Body of pancreas (tissue), 4 donors: ENCODE measurements around the gene VEGFB. TPM values are rescaled to one million over a fixed set of nuclear protein-coding genes. Genes with fewer than 3 reads are reported as not detected.

Source experiments
- ATAC-seq: fragments of 150-250 bp; one replicate; pipeline ENCODE4 v1.9.1; 2016
- DNase-seq, 4 donors: peaks; one replicate each; pipeline ENCODE4 v3.0.0-alpha.2; 2019
- H3K27ac ChIP-seq, 4 donors: fragments of 200-600 bp; sonication (generic); 1 replicate in 3 of 4; 2 replicates in 1 of 4; pipeline versions ENCODE4 v1.5.1 to v1.6.1; 2016 to 2019; ENCODE audit warnings: mild to moderate bottlenecking in 1 of 4, mixed read lengths in 1 of 4, moderate library complexity in 1 of 4
- H3K27me3 ChIP-seq, 2 donors: fragments of 200-600 bp; sonication (generic); one replicate each; pipeline ENCODE4 v1.6.0; 2016; ENCODE audit warnings: mild to moderate bottlenecking in 1 of 2
- H3K36me3 ChIP-seq, 2 donors: fragments of 200-600 bp; sonication (generic); replicated peaks in 1 of 2; 2 replicates each; pipeline ENCODE4 v1.5.1; 2016; ENCODE audit warnings: low read depth in 2 of 2; ENCODE audit not compliant: insufficient read depth in 1 of 2
- H3K4me1 ChIP-seq: fragments of 200-600 bp; sonication (generic); one replicate; pipeline ENCODE4 v1.6.0; 2016
- H3K4me3 ChIP-seq, 2 donors: fragments of 200-600 bp; sonication (generic); 1 replicate in 1 of 2; 2 replicates in 1 of 2; pipeline ENCODE4 v1.5.1; 2016 to 2019
- H3K9me3 ChIP-seq, 3 donors: fragments of 200-600 bp; sonication (generic); 1 replicate in 2 of 3; 2 replicates in 1 of 3; pipeline ENCODE4 v1.5.1; 2016
- CTCF ChIP-seq, 7 experiments: fragments of 450-650 bp in 4 of 7; fragments of 200-600 bp in 3 of 7; sonication (generic) in 3 of 7; IDR thresholded peaks; one replicate each; pipeline ENCODE4 v1.5.1; 2016 to 2019; ENCODE audit warnings: antibody characterized with exemption in 7 of 7
- POLR2A ChIP-seq, 3 donors: fragments of 450-650 bp; IDR thresholded peaks; one replicate each; pipeline ENCODE4 v1.6.1; 2016; ENCODE audit warnings: antibody characterized with exemption in 3 of 3, mild to moderate bottlenecking in 2 of 3
- WGBS, 2 donors: methylation state at CpG; one replicate each; pipeline ENCODE4 v1.1.5; 2017; 5-methylcytosine and 5-hydroxymethylcytosine counted together
- intact Hi-C: fragments of 100-400 bp; cut with DNase I; formaldehyde crosslinking; loops from one replicate; pipeline ENCODE4 v1.15.1; 2023
- total RNA-seq, 2 donors: library from RNA; depleted of rRNA; stranded (reverse); fragments of >200 nt; gene quantifications; one replicate each; pipeline ENCODE4 v1.1.0, GENCODE V29; 2016

The VEGFB gene
- total RNA-seq, 2 donors from 2014 or later: 32.4 to 108 TPM

- intact Hi-C loops: no loop called here
- 73 to 79% methylated on average over 2 of the region's 2 CpGs for WGBS, 2 donors
- Histone ChIP-seq H3K4me1 (peaks cover 26% of the 10 kb centered on the region), H3K9me3 (no peaks in the 10 kb centered on the region), H3K27me3 (no peaks in the 10 kb centered on the region), H3K36me3 (peaks cover 0 to 3% of the 10 kb centered on the region in 2 donors), H3K27ac (no peak overlapping the region), H3K4me3 (no peak overlapping the region)
- DNase-seq (no peak), ATAC-seq (no peak)
- TF ChIP-seq CTCF (IDR thresholded peaks at IDR 0.05) (no peak), POLR2A (IDR thresholded peaks at IDR 0.05) (no peak)
Measured at GRCh38 chr11:64275841-64276240, 41.5 kb downstream of the VEGFB start.

GRCh38 chr11:64276653-64277431 lies 42.5 kb downstream of the VEGFB start:
- Histone ChIP-seq H3K27ac (no peak overlapping the region), H3K27me3 (no peaks in the 10 kb centered on the region), H3K4me3 (no peak overlapping the region), H3K36me3 (peaks cover 0 to 3% of the 10 kb centered on the region in 2 donors), H3K4me1 (peaks cover 22% of the 10 kb centered on the region), H3K9me3 (no peaks in the 10 kb centered on the region)
- intact Hi-C loops: no loop called here
- ATAC-seq (no peak), DNase-seq (no peak)
- 83 to 89% methylated on average over 8 to 17 of the region's 17 CpGs for WGBS, 2 donors
- TF ChIP-seq POLR2A (IDR thresholded peaks at IDR 0.05) (no peak), CTCF (IDR thresholded peaks at IDR 0.05) (no peak)

GRCh38 chr11:64278576-64279190 lies 44.3 kb downstream of the VEGFB start:
- DNase-seq: no peak

GRCh38 chr11:64281957-64282770 lies 47.8 kb downstream of the VEGFB start:
- WGBS, 2 donors: 92 to 94% methylated on average over 22 of the region's 22 CpGs
- ATAC-seq (no peak), DNase-seq (no peak)
- no peak overlapping the region for H3K4me3 ChIP-seq
- H3K27me3 ChIP-seq: no peaks in the 10 kb centered on the region
- H3K9me3 ChIP-seq: no peaks in the 10 kb centered on the region
- H3K27ac ChIP-seq: no peak overlapping the region
- H3K4me1 ChIP-seq: peaks cover 24% of the 10 kb centered on the region
- intact Hi-C loops: no loop called here
- H3K36me3 ChIP-seq: peaks cover 0 to 3% of the 10 kb centered on the region in 2 donors
- TF ChIP-seq POLR2A (IDR thresholded peaks at IDR 0.05): no peak
- no peak for TF ChIP-seq CTCF (IDR thresholded peaks at IDR 0.05)

More at GRCh38 chr11:64278576-64279190, 44.3 kb downstream of the VEGFB start:
- no peak overlapping the region for H3K4me3 ChIP-seq
- no peak for ATAC-seq
- no peak for TF ChIP-seq CTCF (IDR thresholded peaks at IDR 0.05)
- TF ChIP-seq POLR2A (IDR thresholded peaks at IDR 0.05): no peak
- intact Hi-C loops: no loop called here
- 74 to 80% methylated on average over 6 to 8 of the region's 8 CpGs for WGBS, 2 donors
- no peak overlapping the region for H3K27ac ChIP-seq
- peaks cover 12% of the 10 kb centered on the region for H3K4me1 ChIP-seq
- no peaks in the 10 kb centered on the region for H3K27me3 ChIP-seq
- no peaks in the 10 kb centered on the region for H3K9me3 ChIP-seq
- peaks cover 0 to 3% of the 10 kb centered on the region in 2 donors for H3K36me3 ChIP-seq
